VCaP (cell line): Measurements from ENCODE around the gene ABCA9.

Experiments used
- H3K27ac ChIP-seq: fragments of 450-650 bp; 2 replicates; pipeline ENCODE4 v1.5.1; 2017
- TF ChIP-seq, protein P1 (sequence below): fragments of 450-650 bp; conservative IDR thresholded peaks from 2 replicates; pipeline ENCODE4 v1.5.1; 2017; ENCODE audit warnings: mild to moderate bottlenecking, moderate library complexity

ABCA9 gene, protein sequence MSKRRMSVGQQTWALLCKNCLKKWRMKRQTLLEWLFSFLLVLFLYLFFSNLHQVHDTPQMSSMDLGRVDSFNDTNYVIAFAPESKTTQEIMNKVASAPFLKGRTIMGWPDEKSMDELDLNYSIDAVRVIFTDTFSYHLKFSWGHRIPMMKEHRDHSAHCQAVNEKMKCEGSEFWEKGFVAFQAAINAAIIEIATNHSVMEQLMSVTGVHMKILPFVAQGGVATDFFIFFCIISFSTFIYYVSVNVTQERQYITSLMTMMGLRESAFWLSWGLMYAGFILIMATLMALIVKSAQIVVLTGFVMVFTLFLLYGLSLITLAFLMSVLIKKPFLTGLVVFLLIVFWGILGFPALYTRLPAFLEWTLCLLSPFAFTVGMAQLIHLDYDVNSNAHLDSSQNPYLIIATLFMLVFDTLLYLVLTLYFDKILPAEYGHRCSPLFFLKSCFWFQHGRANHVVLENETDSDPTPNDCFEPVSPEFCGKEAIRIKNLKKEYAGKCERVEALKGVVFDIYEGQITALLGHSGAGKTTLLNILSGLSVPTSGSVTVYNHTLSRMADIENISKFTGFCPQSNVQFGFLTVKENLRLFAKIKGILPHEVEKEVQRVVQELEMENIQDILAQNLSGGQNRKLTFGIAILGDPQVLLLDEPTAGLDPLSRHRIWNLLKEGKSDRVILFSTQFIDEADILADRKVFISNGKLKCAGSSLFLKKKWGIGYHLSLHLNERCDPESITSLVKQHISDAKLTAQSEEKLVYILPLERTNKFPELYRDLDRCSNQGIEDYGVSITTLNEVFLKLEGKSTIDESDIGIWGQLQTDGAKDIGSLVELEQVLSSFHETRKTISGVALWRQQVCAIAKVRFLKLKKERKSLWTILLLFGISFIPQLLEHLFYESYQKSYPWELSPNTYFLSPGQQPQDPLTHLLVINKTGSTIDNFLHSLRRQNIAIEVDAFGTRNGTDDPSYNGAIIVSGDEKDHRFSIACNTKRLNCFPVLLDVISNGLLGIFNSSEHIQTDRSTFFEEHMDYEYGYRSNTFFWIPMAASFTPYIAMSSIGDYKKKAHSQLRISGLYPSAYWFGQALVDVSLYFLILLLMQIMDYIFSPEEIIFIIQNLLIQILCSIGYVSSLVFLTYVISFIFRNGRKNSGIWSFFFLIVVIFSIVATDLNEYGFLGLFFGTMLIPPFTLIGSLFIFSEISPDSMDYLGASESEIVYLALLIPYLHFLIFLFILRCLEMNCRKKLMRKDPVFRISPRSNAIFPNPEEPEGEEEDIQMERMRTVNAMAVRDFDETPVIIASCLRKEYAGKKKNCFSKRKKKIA (N-terminal part only)

DNA sequence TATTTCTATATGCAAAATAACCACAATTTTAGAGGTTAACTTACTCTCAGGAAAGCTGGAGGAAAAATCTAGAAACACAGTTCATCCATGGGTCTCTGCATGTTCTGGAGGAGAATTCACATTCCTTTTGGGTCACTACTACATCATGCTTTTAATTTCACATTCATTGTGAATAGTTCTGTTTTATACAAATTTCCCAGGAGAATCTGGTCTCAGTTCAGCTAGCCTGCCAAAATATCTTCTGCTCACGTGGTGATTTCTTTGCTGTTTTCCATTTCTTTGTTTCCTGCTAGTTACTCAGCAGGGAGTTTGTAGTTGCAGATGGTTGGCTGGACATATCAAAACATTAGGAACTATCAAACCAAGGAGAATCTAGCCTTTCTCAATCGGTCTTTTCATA, at the start of gene ABCA9:
Gene ABCA9 (minus strand): TSS at position 106 of the 400 bp plus-strand sequence. CDS start 9,801 bp downstream, outside the sequence.
- no peak within 1 kb of the TSS for H3K27ac ChIP-seq

DNA sequence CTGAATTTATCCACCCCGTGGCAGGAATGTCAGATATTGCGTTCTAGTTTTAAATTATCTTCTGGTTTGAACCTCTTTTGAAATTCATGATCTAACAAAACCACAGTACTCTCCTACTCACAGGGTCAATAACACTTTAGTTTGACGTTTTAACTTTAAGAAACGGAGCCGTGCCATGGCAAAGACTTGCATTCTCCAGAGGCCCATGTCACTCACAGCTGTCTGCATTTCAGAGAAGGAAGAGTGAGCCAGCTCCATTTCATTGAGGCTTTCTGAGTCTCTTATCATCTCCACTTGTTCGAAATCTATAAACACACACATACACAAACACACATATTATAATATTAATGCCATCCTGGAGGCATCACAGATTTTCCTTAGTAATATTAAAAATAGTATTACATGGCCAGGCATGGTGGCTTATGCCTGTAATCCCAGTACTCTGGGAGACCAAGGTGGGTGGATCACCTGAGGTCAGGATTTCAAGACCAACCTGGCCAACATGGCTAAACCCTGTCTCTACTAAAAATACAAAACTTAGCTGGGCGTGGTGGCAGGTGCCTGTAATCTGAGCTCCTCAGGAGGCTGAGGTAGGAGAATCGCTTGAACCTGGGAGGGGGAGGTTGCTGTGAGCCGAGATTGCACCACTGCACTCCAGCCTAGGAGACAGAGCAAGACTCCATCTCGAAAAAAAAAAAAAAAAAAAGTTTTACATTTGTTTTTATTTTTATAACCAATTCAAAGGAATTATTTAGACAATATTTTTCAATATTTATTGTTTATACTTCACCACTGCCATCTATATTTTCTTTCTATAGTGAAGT, 45.4 kb upstream of the ABCA9 start:
- TF ChIP-seq, protein P1, sequence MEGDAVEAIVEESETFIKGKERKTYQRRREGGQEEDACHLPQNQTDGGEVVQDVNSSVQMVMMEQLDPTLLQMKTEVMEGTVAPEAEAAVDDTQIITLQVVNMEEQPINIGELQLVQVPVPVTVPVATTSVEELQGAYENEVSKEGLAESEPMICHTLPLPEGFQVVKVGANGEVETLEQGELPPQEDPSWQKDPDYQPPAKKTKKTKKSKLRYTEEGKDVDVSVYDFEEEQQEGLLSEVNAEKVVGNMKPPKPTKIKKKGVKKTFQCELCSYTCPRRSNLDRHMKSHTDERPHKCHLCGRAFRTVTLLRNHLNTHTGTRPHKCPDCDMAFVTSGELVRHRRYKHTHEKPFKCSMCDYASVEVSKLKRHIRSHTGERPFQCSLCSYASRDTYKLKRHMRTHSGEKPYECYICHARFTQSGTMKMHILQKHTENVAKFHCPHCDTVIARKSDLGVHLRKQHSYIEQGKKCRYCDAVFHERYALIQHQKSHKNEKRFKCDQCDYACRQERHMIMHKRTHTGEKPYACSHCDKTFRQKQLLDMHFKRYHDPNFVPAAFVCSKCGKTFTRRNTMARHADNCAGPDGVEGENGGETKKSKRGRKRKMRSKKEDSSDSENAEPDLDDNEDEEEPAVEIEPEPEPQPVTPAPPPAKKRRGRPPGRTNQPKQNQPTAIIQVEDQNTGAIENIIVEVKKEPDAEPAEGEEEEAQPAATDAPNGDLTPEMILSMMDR = no peak
- H3K27ac ChIP-seq = no peak overlapping the region

More for the DNA sequence above, at the start of gene ABCA9:
- TF ChIP-seq, protein P1 = no peak

DNA sequence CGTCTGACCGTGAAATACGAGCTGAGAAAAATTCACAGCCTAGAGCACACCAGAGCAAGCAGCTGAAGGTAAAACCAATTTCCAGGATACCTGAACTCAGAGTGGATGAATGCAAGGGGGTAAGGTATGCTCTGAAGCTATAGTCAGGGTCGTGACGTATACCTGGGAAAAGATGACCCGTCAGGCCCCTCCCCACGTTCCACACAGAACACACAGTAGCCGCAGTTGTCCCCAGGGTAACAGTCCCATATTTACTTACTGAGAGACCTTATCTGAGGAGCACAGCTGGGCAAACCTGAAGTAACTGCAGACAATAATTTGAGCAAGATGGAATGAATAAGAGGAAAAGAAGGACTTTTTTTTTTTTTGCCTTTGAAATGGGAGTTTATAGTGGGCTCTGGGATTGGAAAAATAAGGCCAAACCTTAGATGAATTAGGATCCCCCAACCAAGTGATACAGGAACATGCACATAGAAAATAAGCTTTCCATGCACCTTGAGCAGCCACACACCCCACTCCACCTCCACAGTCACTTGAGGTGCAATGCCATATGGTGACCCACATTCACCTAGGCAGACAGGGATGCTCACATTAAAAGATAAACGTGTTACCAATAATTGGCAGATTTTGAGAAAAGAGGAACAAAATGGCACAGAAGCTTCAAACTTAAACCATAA, 43.0 kb upstream of the ABCA9 start:
- no peak overlapping the region for H3K27ac ChIP-seq
- TF ChIP-seq, protein P1 = no peak

DNA sequence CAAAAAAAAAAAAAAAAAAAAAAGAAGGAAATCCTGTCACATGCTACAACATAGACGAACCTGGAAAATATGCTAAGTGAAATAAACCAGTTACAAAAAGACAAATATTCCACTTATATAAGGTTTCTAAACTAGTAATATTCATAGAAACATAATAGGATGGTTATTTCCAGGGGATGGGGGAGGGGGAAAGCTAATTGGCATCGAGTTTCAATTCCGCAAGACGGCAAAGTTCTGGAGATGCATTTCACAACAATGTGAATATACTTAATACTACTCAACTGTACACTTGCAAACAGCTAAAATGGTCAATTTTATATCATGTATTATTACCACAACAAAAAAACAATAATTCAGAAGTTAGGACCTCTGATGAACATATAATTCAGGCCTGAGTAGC, 37.9 kb upstream of the ABCA9 start:
- no peak overlapping the region for H3K27ac ChIP-seq
- TF ChIP-seq, protein P1 = no peak

DNA sequence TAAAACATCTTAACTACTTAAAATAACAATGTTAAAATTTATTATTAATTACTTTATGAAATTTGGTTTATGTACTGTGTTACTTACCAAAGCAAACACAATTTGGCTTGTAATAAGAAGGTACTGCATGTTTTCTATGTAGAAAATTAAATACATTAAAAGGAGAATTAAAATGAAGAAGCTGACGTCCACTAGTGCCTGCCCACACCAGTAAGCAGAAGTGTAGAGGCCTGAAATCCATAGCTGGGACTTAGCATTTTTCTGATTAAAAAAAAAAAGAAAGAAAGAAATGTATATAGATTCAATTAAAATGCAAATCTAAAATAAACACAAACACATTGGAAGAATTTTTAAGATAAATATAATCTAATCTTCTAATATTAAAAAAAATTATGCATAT, 35.8 kb upstream of the ABCA9 start:
- TF ChIP-seq, protein P1 = no peak
- H3K27ac ChIP-seq = no peak overlapping the region

DNA sequence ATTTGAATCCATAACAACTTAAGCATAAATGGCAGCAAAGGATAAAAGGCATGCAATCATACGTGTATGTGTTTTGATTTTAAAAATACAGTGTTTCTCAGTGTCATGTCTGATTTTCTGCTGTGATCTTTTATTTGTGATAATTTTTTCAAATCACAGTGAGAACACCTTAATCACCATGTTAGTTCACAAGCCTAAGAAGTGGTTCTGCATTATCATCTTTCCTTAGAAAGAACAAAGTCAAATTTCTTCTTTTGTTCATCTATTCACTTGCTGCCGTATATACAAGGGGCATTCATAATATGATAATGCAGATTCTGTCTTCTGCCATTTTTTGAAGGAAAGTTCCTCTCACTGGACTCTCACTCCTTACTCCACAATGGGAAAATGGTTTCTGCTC, 33.3 kb upstream of the ABCA9 start:
- H3K27ac ChIP-seq = no peak overlapping the region
- TF ChIP-seq, protein P1 = no peak
